HUES64 (cell line): ENCODE results near the gene NAA15.
A peak's percentile ranks its signal among the peaks of the same experiment; 100 is the strongest.
"Not testable (repeated sequence)": the region's sequence is repeated elsewhere in the genome, so short reads cannot be mapped to it uniquely, and the experiment has no call there.

ENCODE experiments used
- H3K27ac ChIP-seq: 2 replicates; pipeline ENCODE4 v1.7.0; 2013; ENCODE audit warnings: low read depth, low read length, inconsistent platforms
- H3K27me3 ChIP-seq: 2 replicates; pipeline ENCODE4 v1.6.1; 2013; ENCODE audit warnings: mild to moderate bottlenecking, low read length; ENCODE audit not compliant: insufficient read depth
- H3K36me3 ChIP-seq: 2 replicates; pipeline ENCODE4 v1.6.1; 2013; ENCODE audit warnings: mild to moderate bottlenecking, low read length; ENCODE audit not compliant: insufficient read depth
- H3K4me1 ChIP-seq: 2 replicates; pipeline ENCODE4 v1.6.1; 2013; ENCODE audit warnings: mild to moderate bottlenecking, low read length, moderate library complexity; ENCODE audit not compliant: insufficient read depth
- H3K4me3 ChIP-seq: 2 replicates; pipeline ENCODE4 v1.5.1; 2013; ENCODE audit warnings: mild to moderate bottlenecking, low read length, moderate library complexity
- H3K9ac ChIP-seq: 2 replicates; pipeline ENCODE4 v1.6.1; 2013; ENCODE audit warnings: mild to moderate bottlenecking, low read depth, low read length
- H3K9me3 ChIP-seq: 2 replicates; pipeline ENCODE4 v1.6.1; 2013; ENCODE audit warnings: low read depth, low read length; ENCODE audit not compliant: insufficient read depth
- WGBS: fragments of 150-250, 120-280 bp; methylation state at CpG from one replicate; pipeline ENCODE4 v1.1.7; 2013; ENCODE audit warnings: missing lambda C conversion rate; 5-methylcytosine and 5-hydroxymethylcytosine counted together

Gene NAA15

DNA sequence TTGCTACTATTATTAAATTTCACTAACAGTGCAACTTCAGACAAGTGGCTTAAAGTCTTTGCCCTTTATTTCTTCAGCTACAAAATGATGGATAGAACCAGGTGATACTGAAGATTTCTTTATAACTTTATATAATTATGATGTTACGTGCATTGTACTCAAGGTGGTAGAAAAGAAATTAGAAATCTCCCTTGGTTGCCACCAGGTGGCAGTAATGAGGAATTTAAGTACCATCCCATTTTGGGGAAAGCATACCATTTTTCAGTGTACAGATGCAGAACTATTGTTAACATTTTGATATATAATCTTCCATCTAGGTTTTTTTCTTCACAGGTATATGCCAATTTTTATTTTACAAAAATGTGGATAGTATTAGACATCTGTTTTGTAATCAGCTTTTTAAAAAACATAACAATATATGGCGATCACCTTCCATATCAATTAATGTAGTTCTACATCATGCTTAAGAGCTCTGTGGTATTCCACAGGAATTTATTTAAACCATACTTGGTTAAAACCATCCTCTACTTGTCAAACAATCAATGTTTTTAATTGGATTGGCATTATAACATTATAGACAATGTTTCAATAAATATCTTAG is 114.9 kb downstream of the NAA15 start:
- no peaks in the 10 kb centered on the region for H3K36me3 ChIP-seq
- H3K27ac ChIP-seq: no peak overlapping the region
- no peaks in the 10 kb centered on the region for H3K27me3 ChIP-seq
- H3K4me3 ChIP-seq: no peak overlapping the region
- H3K9ac ChIP-seq: no peak overlapping the region
- H3K4me1 ChIP-seq: no peaks in the 10 kb centered on the region
- 90% methylated on average over 2 of the region's 2 CpGs for WGBS
- 0 out of 2 replicates have a peak, but pooled peaks cover 8% of the 10 kb centered on the region for H3K9me3 ChIP-seq

DNA sequence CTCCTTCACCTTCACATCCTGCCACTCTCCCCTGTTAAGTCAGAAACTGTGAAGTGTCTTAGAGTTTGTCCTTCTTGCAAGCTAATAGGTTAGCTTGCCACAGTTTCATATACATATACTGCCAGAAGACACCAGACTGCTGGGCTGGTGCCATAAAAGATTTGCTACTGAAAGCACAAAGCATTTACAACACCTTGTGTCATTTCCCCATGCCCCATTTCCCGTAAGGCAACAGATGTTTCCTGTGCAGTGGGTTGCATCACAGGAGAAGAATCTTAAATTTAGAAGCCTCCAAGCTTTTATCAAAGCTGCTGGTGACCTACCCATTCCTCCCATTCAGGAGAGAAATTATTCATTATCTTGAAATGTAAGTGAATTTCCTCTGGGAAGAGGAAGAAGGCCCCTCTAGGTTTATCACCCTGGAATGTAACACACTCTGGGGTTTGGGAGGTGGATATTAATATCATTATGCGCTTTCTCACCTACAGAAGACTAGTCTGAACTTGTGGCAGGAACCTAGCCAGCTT is 118.1 kb downstream of the NAA15 start:
- Histone ChIP-seq H3K36me3 (no peaks in the 10 kb centered on the region), H3K9me3 (0 out of 2 replicates have a peak, but pooled peaks cover 5% of the 10 kb centered on the region), H3K27me3 (no peaks in the 10 kb centered on the region), H3K9ac (no peak overlapping the region), H3K27ac (no peak overlapping the region), H3K4me3 (no peak overlapping the region), H3K4me1 (no peaks in the 10 kb centered on the region)
- 98% methylated on average over 2 of the region's 2 CpGs for WGBS

DNA sequence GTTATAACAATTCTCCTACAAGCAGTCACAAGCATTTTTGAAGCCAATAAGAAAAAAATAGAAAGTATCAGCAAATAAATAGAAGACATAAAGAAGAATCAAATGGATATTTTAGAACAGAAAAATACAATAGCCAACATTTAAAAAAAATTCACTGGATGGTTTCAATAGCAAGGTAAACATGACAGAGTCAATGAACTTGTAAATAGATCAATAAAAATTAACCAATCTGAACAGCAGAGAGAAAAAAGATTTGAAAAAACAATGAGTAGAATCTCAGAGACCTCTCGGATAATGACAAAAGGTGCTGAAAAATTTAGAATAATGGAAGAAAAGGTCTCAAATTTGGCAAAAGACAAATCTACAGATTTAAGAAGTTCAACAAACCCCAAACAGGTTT is 119.3 kb downstream of the NAA15 start:
- Histone ChIP-seq H3K27ac (no peak overlapping the region), H3K4me1 (no peaks in the 10 kb centered on the region), H3K4me3 (no peak overlapping the region), H3K27me3 (no peaks in the 10 kb centered on the region), H3K36me3 (no peaks in the 10 kb centered on the region), H3K9ac (no peak overlapping the region), H3K9me3 (no peaks in the 10 kb centered on the region)
- 100% methylated on average over 1 of the region's 1 CpG for WGBS

DNA sequence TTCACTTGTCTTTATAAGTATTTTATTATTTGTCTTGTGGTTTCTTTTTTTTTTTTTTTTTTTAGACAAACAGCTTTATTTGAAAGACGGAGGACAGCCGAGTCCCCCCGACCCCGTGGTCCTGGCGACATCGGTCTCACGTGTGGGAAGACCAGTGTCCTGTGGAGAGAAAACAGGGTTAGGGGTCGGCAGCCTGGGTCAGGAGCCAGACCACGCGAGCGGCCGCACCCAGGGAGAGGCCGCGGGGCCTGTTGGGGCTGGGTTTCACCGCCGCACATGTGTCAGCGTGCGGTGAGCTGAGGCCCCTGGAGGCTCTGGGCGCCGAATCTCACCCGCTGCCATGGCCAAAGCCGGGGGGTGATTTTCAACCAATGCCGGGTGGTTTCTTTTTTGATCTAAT is 134.8 kb downstream of the NAA15 start:
- H3K36me3 ChIP-seq: peaks cover 14% of the 10 kb centered on the region; the same call in 1 of the 2 replicates
- no peak overlapping the region for H3K4me3 ChIP-seq
- peaks cover 14% of the 10 kb centered on the region; the same call in 1 of the 2 replicates for H3K9me3 ChIP-seq
- H3K27me3 ChIP-seq: no peaks in the 10 kb centered on the region
- no peak overlapping the region for H3K27ac ChIP-seq
- 97% methylated on average over 23 of the region's 23 CpGs for WGBS
- no peak overlapping the region for H3K9ac ChIP-seq
- no peaks in the 10 kb centered on the region for H3K4me1 ChIP-seq

DNA sequence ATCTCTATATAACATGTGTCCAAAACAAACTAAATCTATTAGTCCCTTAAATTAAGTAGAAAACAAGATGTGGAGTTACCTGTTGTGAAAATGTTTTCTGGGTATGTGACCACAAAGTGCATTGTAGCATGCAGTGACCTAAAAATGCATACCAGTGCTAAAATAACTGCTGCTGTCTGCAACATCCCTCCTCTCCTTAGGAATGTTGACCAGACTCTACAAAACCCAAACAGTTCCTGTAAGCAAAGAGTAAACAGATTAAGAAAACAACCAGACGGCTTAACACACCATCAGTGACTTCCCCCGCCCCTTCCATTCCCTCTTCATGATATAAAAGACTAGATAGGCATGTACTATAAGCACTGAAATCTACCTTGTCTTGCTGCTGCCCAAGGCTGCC is 136.8 kb downstream of the NAA15 start:
- Histone ChIP-seq H3K27me3 (no peaks in the 10 kb centered on the region), H3K9ac (no peak overlapping the region), H3K27ac (no peak overlapping the region), H3K36me3 (peaks cover 14% of the 10 kb centered on the region; the same call in 1 of the 2 replicates), H3K9me3 (peaks cover 14% of the 10 kb centered on the region; the same call in 1 of the 2 replicates), H3K4me1 (no peaks in the 10 kb centered on the region), H3K4me3 (no peak overlapping the region)
- 86% methylated on average over 2 of the region's 2 CpGs for WGBS

DNA sequence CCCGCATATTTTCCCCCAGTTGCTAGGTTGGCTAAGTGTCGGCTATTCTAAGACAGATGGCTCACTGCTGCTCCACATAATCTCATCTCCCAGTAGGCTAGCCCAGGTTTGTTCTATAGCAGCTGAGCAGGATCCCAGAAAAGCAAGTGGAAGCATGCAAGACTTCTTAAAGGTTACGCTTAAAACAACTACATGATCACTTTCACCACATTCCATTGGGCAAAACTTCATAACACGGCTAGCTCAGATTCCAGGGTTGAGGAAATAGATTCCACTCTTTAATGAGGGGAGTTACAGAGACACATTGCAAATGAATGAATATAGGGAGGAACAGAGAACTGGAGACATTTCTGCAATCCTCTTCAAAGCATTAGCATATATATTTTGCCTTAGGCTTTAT is 139.7 kb downstream of the NAA15 start:
- WGBS: 96% methylated on average over 4 of the region's 4 CpGs
- Histone ChIP-seq H3K4me1 (no peaks in the 10 kb centered on the region), H3K27ac (no peak overlapping the region), H3K27me3 (no peaks in the 10 kb centered on the region), H3K9me3 (peaks cover 14% of the 10 kb centered on the region; the same call in 1 of the 2 replicates), H3K36me3 (peaks cover 14% of the 10 kb centered on the region; the same call in 1 of the 2 replicates), H3K9ac (no peak overlapping the region), H3K4me3 (no peak overlapping the region)

DNA sequence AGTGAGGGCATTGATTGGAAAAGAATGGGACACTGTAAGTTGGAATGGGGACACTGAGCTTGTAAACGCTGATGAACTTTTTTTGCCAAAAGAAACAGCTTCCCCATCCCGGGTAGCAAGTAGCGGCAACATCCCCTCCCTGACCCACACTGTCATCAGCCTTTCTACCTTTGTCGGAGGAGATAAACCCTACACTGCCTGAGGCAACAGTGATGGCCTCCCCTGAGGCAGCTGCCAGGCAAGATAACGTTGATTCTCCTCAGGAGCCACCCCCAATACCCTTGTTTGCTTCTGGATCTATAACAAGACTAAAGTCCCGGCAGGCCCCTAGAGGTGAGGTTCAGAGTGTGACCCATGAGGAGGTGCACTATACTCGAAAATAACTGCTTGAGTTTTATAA is 142.4 kb downstream of the NAA15 start:
- no peak overlapping the region for H3K27ac ChIP-seq
- no peaks in the 10 kb centered on the region for H3K36me3 ChIP-seq
- H3K4me3 ChIP-seq: no peak overlapping the region
- 85% methylated on average over 7 of the region's 7 CpGs for WGBS
- no peaks in the 10 kb centered on the region for H3K27me3 ChIP-seq
- peaks cover 3% of the 10 kb centered on the region; the same call in 1 of the 2 replicates for H3K9me3 ChIP-seq
- no peak overlapping the region for H3K9ac ChIP-seq
- no peaks in the 10 kb centered on the region for H3K4me1 ChIP-seq

DNA sequence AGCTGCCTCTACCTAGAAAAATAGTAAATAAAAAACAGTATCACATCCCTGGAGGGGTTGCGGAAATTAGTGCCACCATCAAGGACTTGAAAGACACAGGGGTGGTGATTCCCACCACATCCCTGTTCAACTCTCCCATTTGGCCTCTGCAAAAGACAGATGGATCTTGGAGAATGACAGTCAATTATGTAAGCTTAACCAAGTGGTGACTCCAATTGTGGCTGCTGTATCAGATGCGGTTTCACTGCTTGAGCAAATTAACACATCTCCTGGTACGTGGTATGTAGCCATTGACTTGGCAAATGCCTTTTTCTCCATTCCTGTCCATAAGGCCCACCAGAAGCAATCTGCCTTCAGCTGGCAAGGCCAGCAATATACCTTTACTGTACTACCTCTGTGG is 143.6 kb downstream of the NAA15 start:
- WGBS: 66% methylated on average over 3 of the region's 3 CpGs
- H3K27me3 ChIP-seq, H3K4me3 ChIP-seq, H3K36me3 ChIP-seq, H3K9me3 ChIP-seq, H3K4me1 ChIP-seq, H3K27ac ChIP-seq, H3K9ac ChIP-seq: not testable (repeated sequence)

DNA sequence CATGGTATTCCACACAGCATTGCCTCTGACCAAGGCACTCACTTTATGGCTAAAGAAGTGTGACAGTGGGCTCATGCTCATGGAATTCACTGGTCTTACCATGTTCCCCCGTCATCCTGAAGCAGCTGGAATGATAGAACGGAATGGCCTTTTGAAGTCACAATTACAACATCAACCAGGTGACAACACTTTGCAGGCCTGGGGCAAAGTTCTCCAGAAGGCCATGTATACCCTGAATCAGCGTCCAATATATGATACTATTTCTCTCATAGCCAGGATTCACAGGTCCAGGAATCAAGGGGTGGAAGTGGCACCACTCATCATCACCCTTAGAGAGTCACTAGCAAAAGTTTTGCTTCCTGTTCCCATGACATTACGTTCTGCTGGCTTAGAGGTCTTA is 145.8 kb downstream of the NAA15 start:
- 96% methylated on average over 4 of the region's 4 CpGs for WGBS
- H3K27ac ChIP-seq, H3K9ac ChIP-seq, H3K9me3 ChIP-seq, H3K4me3 ChIP-seq, H3K36me3 ChIP-seq, H3K27me3 ChIP-seq, H3K4me1 ChIP-seq: not testable (repeated sequence)

DNA sequence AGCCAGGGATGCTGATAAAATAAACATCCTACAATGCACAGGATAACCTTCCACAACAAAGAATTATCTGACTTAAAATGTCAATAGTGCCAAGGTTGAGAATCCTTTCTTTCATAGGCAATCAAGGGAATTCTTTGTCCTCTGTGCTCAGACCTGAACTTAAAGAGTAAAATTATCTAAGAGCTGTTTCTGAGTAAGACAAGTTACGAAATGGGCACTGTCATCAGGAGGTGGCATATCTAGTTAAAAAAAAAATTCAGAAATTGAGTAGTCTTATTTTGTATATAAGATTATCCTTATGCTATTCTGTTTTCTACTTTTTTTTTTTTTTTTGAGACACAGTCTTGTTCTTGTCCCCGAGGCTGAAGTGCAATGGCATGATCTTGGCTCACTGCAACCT is 149.3 kb downstream of the NAA15 start:
- whole genome bisulfite sequencing: 96% methylated on average over 2 of the region's 2 CpGs
- Histone ChIP-seq H3K27ac (no peak overlapping the region), H3K36me3 (no peaks in the 10 kb centered on the region), H3K27me3 (no peaks in the 10 kb centered on the region), H3K9ac (no peak overlapping the region), H3K9me3 (no peaks in the 10 kb centered on the region), H3K4me3 (no peak overlapping the region), H3K4me1 (peaks cover 19% of the 10 kb centered on the region)

DNA sequence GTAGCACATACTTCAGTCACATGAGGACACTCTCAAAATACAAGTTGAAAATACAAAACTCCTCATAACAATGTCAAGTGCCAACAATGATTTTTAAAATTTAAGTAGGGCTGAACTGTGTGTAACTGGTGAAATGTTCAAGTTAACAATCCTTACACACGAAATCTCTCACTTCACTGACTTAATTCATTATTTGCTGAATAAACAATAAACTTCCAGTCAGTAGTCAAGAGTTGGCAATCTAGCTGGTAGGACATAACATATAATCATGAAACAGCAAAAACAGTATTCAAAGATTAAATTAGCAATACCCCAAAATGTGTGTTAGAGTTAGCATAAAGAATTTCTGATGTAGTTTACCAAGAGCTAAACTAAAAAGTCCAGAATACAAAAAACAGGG is 150.7 kb downstream of the NAA15 start:
- WGBS: 60% methylated on average over 1 of the region's 1 CpG
- peak overlapping the region; percentile 98; the same call in 1 of the 2 replicates for H3K4me3 ChIP-seq
- H3K9me3 ChIP-seq: no peaks in the 10 kb centered on the region
- H3K27ac ChIP-seq: 0 out of 2 replicates have a peak overlapping the region, but pooled peaks have one; percentile 6
- H3K4me1 ChIP-seq: peaks cover 31% of the 10 kb centered on the region
- H3K9ac ChIP-seq: no peak overlapping the region
- no peaks in the 10 kb centered on the region for H3K36me3 ChIP-seq
- H3K27me3 ChIP-seq: no peaks in the 10 kb centered on the region

DNA sequence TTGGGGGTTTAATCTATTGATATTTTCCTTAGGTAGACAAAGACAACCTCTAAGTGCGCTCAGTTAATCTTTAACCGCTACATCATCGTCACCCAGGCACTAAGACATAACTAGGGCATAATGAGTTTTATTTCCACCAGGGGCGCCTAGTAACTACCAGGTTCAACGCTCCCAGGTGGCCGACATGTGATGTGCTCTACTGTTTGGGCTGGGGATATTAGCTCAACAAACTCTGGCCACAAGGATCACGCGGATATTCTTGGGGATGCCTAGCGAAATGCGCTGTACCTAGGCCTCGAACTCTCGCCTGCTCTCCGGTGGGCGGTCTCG is 151.7 kb downstream of the NAA15 start:
- Histone ChIP-seq H3K27me3 (no peaks in the 10 kb centered on the region), H3K27ac (peak overlapping the region; percentile 91), H3K4me3 (peak overlapping the region; percentile 98), H3K36me3 (no peaks in the 10 kb centered on the region), H3K9me3 (no peaks in the 10 kb centered on the region), H3K9ac (peak overlapping the region; percentile 89), H3K4me1 (peaks cover 31% of the 10 kb centered on the region)
- 2% methylated on average over 15 of the region's 15 CpGs for WGBS
